Stomach (tissue), 9 donors: ENCODE measurements around the gene MUS81. TPM values are rescaled to one million over a fixed set of nuclear protein-coding genes. Genes with fewer than 3 reads are reported as not detected.

ENCODE experiments used
- DNase-seq, 2 donors: peaks; one replicate each; pipeline versions ENCODE4 v3.0.0 to v3.0.0-alpha.2; 2013 to 2019
- H3K27ac ChIP-seq, 5 donors: fragments of 200-600 bp in 4 of 5; sonication (generic) in 4 of 5; one replicate each; pipeline ENCODE4 v1.5.1; 2013 to 2019; ENCODE audit warnings: mild to moderate bottlenecking in 1 of 5, moderate library complexity in 1 of 5
- H3K27me3 ChIP-seq, 3 donors: fragments of 200-600 bp; sonication (generic); one replicate each; pipeline ENCODE4 v1.5.1; 2017 to 2019; ENCODE audit warnings: mixed run types in 1 of 3
- H3K36me3 ChIP-seq, 4 donors: fragments of 200-600 bp; sonication (generic); 1 replicate in 3 of 4; 2 replicates in 1 of 4; pipeline ENCODE4 v1.5.1; 2016 to 2019
- H3K4me1 ChIP-seq, 4 donors: fragments of 200-600 bp; sonication (generic); one replicate each; pipeline ENCODE4 v1.5.1; 2016 to 2019
- H3K4me3 ChIP-seq, 4 donors: fragments of 200-600 bp; sonication (generic) in 3 of 4; one replicate each; pipeline ENCODE4 v1.5.1; 2016 to 2019; ENCODE audit warnings: mild to moderate bottlenecking in 1 of 4
- H3K9me3 ChIP-seq, 4 donors: fragments of 200-600 bp; sonication (generic); one replicate each; pipeline ENCODE4 v1.5.1; 2016 to 2019
- CTCF ChIP-seq, 7 experiments: fragments of 450-650 bp in 4 of 7; fragments of 200-600 bp in 3 of 7; sonication (generic) in 3 of 7; IDR thresholded peaks; one replicate each; pipeline ENCODE4 v1.5.1; 2016 to 2019; ENCODE audit warnings: antibody characterized with exemption in 7 of 7, control low read depth in 2 of 7, mild to moderate bottlenecking in 1 of 7
- EP300 ChIP-seq: sonication (generic); formaldehyde crosslinking; IDR thresholded peaks from one replicate; pipeline ENCODE4 v1.6.1; 2017; ENCODE audit warnings: antibody characterized with exemption
- POLR2A ChIP-seq, 4 donors: fragments of 450-650 bp; IDR thresholded peaks; one replicate each; pipeline ENCODE4 v1.6.1; 2016; ENCODE audit warnings: antibody characterized with exemption in 4 of 4, control low read depth in 2 of 4, mild to moderate bottlenecking in 1 of 4, moderate library complexity in 1 of 4
- POLR2AphosphoS5 ChIP-seq, 3 donors: sonication (generic); formaldehyde crosslinking; IDR thresholded peaks; one replicate each; pipeline ENCODE4 v1.6.1; 2016; ENCODE audit warnings: antibody characterized with exemption in 3 of 3
- WGBS, 5 donors: extraction: QIAGEN DNeasy Blood & Tissue Kit in 3 of 5; methylation state at CpG; one replicate each; pipeline versions ENCODE4 v1.1.5 to v1.1.7; 2013 to 2018; 5-methylcytosine and 5-hydroxymethylcytosine counted together
- intact Hi-C: fragments of 100-400 bp; cut with DNase I; formaldehyde crosslinking; loops from one replicate; pipeline ENCODE4 v1.15.1; 2023; ENCODE audit warnings: low total_unique reads
- polyA plus RNA-seq, 3 donors: library from polyadenylated mRNA; stranded (reverse); fragments of 200-250 nt; gene quantifications; one replicate each; pipeline ENCODE4 v1.2.3, GENCODE V29; 2013
- total RNA-seq, 5 donors: library from RNA; depleted of rRNA; stranded (reverse); fragments of >200 nt; gene quantifications; one replicate each; pipeline versions ENCODE4 v1.1.0 to v1.2.3, GENCODE V29; 2014 to 2016
- donor health status: healthy with polysubstance abuse.
- donor health status: Bipolar disorder and iron deficiency.
- donor health status: healthy.

Gene MUS81
- total and polyA plus RNA-seq, 8 donors: 26.4 to 162 (median 48.8) TPM

DNA sequence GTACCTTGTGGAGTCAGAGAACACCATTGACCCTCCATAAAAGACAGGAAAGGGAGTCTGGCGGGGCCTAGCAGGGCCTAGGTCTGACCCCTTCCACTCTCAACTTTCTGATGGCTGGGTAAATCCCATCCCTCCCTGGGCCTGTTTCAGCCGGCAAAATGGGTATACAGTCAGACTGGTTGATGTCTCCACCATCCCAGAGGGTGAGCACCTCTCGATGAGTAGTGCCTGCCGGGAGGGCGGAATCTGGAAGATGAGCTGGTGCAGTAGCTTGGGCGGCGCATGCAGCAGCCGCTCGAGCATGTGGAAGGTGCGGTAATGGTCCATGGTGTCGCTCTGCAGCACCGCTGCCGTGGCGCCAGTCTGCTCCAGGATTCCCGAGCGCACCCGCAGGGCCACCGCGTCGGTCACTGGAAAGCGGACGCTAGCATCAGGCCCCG lies 27.5 kb downstream of the MUS81 start:
- H3K27me3 ChIP-seq: no peaks in the 10 kb centered on the region
- peaks cover 20 to 39% (median 35%) of the 10 kb centered on the region in 4 donors for H3K36me3 ChIP-seq
- H3K4me1 ChIP-seq: peaks cover 59 to 79% (median 74%) of the 10 kb centered on the region in 4 donors
- DNase-seq: no peak
- H3K9me3 ChIP-seq: no peaks in the 10 kb centered on the region
- peak overlapping the region; percentile 60 to 83 (median 80) for H3K4me3 ChIP-seq
- TF ChIP-seq CTCF (IDR thresholded peaks at IDR 0.05): no peak
- TF ChIP-seq EP300: no peak
- no peak for TF ChIP-seq POLR2A (IDR thresholded peaks at IDR 0.05)
- TF ChIP-seq POLR2AphosphoS5 (IDR thresholded peaks at IDR 0.05): no peak
- peak overlapping the region; percentile 94 to 98 (median 96) for H3K27ac ChIP-seq
- WGBS, 5 donors: 2 to 5% (median 3%) methylated on average over 21 to 23 of the region's 23 CpGs
- intact Hi-C loops: no loop called here

DNA sequence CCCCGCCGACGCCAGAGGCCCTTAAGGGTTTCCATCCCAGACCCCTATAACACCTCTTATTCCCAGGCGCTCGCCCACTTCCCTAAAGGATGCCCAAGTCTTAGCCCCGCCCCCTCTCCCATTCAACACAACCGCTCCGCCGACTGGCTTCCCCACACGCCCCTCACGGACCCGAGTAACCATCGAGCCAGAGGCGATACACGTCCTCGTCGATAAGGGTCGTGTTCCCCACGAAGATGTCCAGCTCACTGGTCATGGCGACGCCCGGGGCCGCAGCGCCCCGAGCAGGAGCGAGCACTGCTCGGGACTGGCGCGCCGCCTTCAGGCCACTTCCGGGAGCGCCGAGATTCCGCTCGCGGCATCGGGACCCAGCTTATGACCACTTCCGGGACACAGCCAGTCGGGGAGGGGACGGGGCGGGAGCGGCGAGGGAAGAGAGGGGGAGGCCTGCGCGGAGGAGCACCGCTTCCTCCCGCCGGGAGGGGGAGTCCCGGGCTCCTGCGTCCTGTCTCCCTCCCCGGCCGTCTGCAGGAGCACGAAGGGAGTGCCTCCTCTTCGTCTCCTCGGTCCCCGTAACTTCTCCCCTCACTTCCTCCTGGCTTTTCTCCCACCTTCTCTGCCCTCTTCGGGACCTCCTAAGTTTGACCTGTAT lies 28.1 kb downstream of the MUS81 start, which contains the start of gene FIBP:
FIBP (minus strand) TSS at position 309 of the 652 bp plus-strand sequence; CDS start at position 256, 53 bp downstream.
- no peaks in the 10 kb centered on the region for H3K9me3 ChIP-seq
- peak; percentile 98 to 99 for DNase-seq
- H3K4me1 ChIP-seq: peaks cover 64 to 85% (median 80%) of the 10 kb centered on the region in 4 donors
- H3K27me3 ChIP-seq: no peaks in the 10 kb centered on the region
- intact Hi-C loops: no loop called here
- H3K36me3 ChIP-seq: peaks cover 17 to 33% (median 30%) of the 10 kb centered on the region in 4 donors
- peak within 1 kb of the TSS; percentile 60 to 83 (median 80) for H3K4me3 ChIP-seq
- WGBS, 5 donors: 0 to 1% (median 0%) methylated on average over 32 to 57 of the region's 57 CpGs
- H3K27ac ChIP-seq: peak within 1 kb of the TSS; percentile 94 to 98 (median 96)
- no peak for TF ChIP-seq EP300
- peak in 5 of 7 experiments; percentile 85 to 97 (median 91) for TF ChIP-seq CTCF (IDR thresholded peaks at IDR 0.05)
- TF ChIP-seq POLR2A (IDR thresholded peaks at IDR 0.05): peak in 2 of 4 donors; percentile 47 to 71
- peak; percentile 49 to 97 (median 93) for TF ChIP-seq POLR2AphosphoS5 (IDR thresholded peaks at IDR 0.05)

- DNase-seq: peak; percentile 99
- Histone ChIP-seq H3K4me3 (peak within 1 kb of the TSS; percentile 57 to 75 (median 68)), H3K27me3 (no peaks in the 10 kb centered on the region), H3K4me1 (peaks cover 64 to 82% (median 74%) of the 10 kb centered on the region in 4 donors), H3K36me3 (peaks cover 0 to 13% (median 12%) of the 10 kb centered on the region in 4 donors), H3K9me3 (no peaks in the 10 kb centered on the region), H3K27ac (peak within 1 kb of the TSS; percentile 94 to 98 (median 96))
- WGBS, 5 donors: 0 to 2% (median 1%) methylated on average over 13 to 94 of the region's 94 CpGs
- intact Hi-C loops: no loop called here
- TF ChIP-seq CTCF (IDR thresholded peaks at IDR 0.05) (peak in 1 of 7 experiments; percentile 4), POLR2A (IDR thresholded peaks at IDR 0.05) (peak in 2 of 4 donors; percentile 29 to 35), POLR2AphosphoS5 (IDR thresholded peaks at IDR 0.05) (peak; percentile 75 to 97 (median 95)), EP300 (no peak)
Observed at GRCh38 chr11:65890324-65891218, 30.3 kb downstream of the MUS81 start, which contains the start of gene CCDC85B. Gene CCDC85B, plus strand, starts transcription at chr11:65890673. Its CDS starts 111 bp downstream, at chr11:65890784.
